Neural cell (in vitro differentiated cells): ENCODE data around the gene RFX5.

Experiments used
- CTCF ChIP-seq: fragments of 450-650 bp; IDR thresholded peaks from 2 replicates; pipeline ENCODE4 v1.5.1; 2014; ENCODE audit warnings: antibody characterized with exemption, mild to moderate bottlenecking, moderate library complexity; ENCODE audit not compliant: poor library complexity, severe bottlenecking
- EP300 ChIP-seq: fragments of 450-650 bp; conservative IDR thresholded peaks from 2 replicates; pipeline ENCODE4 v1.6.1; 2014; ENCODE audit warnings: antibody characterized with exemption, mild to moderate bottlenecking, moderate library complexity; ENCODE audit not compliant: poor library complexity, severe bottlenecking
- EZH2 ChIP-seq: fragments of 200-600, 300-800 bp; shearing (Covaris generic), sonication (generic); IDR thresholded peaks from 2 replicates; pipeline ENCODE4 v1.6.1; 2014; ENCODE audit warnings: antibody characterized with exemption, low read length, borderline replicate concordance, mild to moderate bottlenecking; ENCODE audit not compliant: insufficient read depth, poor library complexity, severe bottlenecking
- MXI1 ChIP-seq: fragments of 450-650 bp; conservative IDR thresholded peaks from 2 replicates; pipeline ENCODE4 v1.6.1; 2014; ENCODE audit warnings: antibody characterized with exemption, mild to moderate bottlenecking; ENCODE audit not compliant: poor library complexity, severe bottlenecking
- POLR2AphosphoS5 ChIP-seq: IDR thresholded peaks from 2 replicates; pipeline ENCODE4 v1.6.1; 2012
- RAD21 ChIP-seq: fragments of 450-650 bp; conservative IDR thresholded peaks from 2 replicates; pipeline ENCODE4 v1.6.1; 2014; ENCODE audit warnings: antibody characterized with exemption, mild to moderate bottlenecking, moderate library complexity
- SMC3 ChIP-seq: fragments of 450-650 bp; conservative IDR thresholded peaks from 2 replicates; pipeline ENCODE4 v1.6.1; 2014; ENCODE audit warnings: antibody characterized with exemption, mild to moderate bottlenecking, moderate library complexity; ENCODE audit not compliant: poor library complexity

GRCh38 chr1:151391079-151391563 is 44.1 kb upstream of the RFX5 start:
- no peak for TF ChIP-seq POLR2AphosphoS5
- TF ChIP-seq CTCF, result no peak
- TF ChIP-seq MXI1, result no peak
- no peak for TF ChIP-seq RAD21
- no peak for TF ChIP-seq EZH2
- TF ChIP-seq SMC3, result no peak
- TF ChIP-seq EP300, result no peak
